GM19240 (cell line): ENCODE measurements around the gene ATOX1.
"Not testable (repeated sequence)": the region's sequence is repeated elsewhere in the genome, so short reads cannot be mapped to it uniquely, and the experiment has no call there.

Experiments used
- DNase-seq: peaks from one replicate; pipeline ENCODE4 v3.0.0; 2011; ENCODE audit warnings: low spot score; ENCODE audit not compliant: insufficient read length

ATOX1 gene

GRCh38 chr5:151758430-151759241, at the start of gene ATOX1:
Gene ATOX1 (minus strand): TSS chr5:151758631. CDS start chr5:151758551, 80 bp downstream.
- peak; percentile 76 for DNase-seq

- DNase-seq, result no peak
Observed at GRCh38 chr5:151805414-151806223, 47.2 kb upstream of the ATOX1 start.

GRCh38 chr5:151800532-151800931, 42.1 kb upstream of the ATOX1 start:
- DNase-seq, result no peak

GRCh38 chr5:151799407-151799806, 41.0 kb upstream of the ATOX1 start:
- no peak for DNase-seq

GRCh38 chr5:151798674-151799073, 40.2 kb upstream of the ATOX1 start:
- no peak for DNase-seq

- no peak for DNase-seq
Observed at GRCh38 chr5:151795426-151795825, 37.0 kb upstream of the ATOX1 start.

GRCh38 chr5:151793358-151793757, 34.9 kb upstream of the ATOX1 start:
- DNase-seq, result no peak

GRCh38 chr5:151787817-151788216, 29.4 kb upstream of the ATOX1 start:
- DNase-seq, result no peak

GRCh38 chr5:151786468-151786867, 28.0 kb upstream of the ATOX1 start:
- no peak for DNase-seq

GRCh38 chr5:151784141-151784540, 25.7 kb upstream of the ATOX1 start:
- no peak for DNase-seq

- not testable (repeated sequence) for DNase-seq
Observed at GRCh38 chr5:151783664-151784063, 25.2 kb upstream of the ATOX1 start.

GRCh38 chr5:151781201-151781600, 22.8 kb upstream of the ATOX1 start:
- DNase-seq, result no peak

GRCh38 chr5:151780348-151780747, 21.9 kb upstream of the ATOX1 start:
- no peak for DNase-seq

- DNase-seq, result no peak
Observed at GRCh38 chr5:151779531-151780125, 21.2 kb upstream of the ATOX1 start.

GRCh38 chr5:151775025-151775606, 16.7 kb upstream of the ATOX1 start:
- no peak for DNase-seq

GRCh38 chr5:151773951-151774350, 15.5 kb upstream of the ATOX1 start:
- no peak for DNase-seq

- DNase-seq, result no peak
Observed at GRCh38 chr5:151772846-151773561, 14.6 kb upstream of the ATOX1 start.

- no peak for DNase-seq
Observed at GRCh38 chr5:151772029-151772845, 13.8 kb upstream of the ATOX1 start.

- DNase-seq, result peak; percentile 91
Observed at GRCh38 chr5:151771259-151772028, 13.0 kb upstream of the ATOX1 start, which contains the start of gene G3BP1. Gene G3BP1 (plus strand): TSS chr5:151771954. CDS start chr5:151786621, 14,667 bp downstream.
